ENCODE results near the gene GLYATL2.
A peak's percentile ranks its signal among the peaks of the same experiment; 100 is the strongest.

The GLYATL2 gene

GRCh38 chr11:58796333-58796732, 48.2 kb downstream of the GLYATL2 start:
- DNase-seq, result no peak

DNA sequence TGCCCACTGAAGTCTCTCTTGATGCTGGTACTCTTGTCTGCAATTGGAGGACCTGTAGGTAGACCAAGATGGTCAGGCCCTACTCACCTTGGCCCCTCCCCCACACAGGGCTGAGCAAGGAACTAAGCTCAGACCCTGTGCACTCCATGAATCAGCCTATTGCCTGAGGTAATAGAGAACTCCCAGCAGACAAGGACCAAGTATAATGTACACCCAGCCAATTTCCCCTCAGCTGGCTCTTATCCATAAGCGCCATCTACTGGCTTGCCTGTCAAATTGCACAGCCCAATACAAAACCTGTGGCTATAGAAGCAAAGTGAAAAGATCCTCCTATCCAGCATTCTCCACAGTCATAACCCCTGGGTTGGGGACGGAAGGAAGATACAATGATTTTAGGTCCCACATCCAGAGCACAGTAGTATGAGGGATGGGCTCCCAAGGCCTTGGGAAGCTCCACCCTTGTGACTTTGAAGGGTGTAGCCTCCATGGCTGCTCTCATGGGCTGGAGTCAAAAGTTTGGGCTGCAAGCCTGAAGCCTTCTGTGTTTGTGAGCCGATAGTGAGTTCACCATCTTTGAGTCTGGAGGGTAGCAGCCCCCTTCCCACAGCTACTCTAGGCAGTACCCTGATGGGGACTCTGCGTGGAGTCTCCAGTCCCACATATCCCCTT, 56.0 kb downstream of the GLYATL2 start:
- peak; percentile 40 to 56 for DNase-seq

- DNase-seq, result no peak
These were observed 56.6 kb downstream of the GLYATL2 start for GRCh38 chr11:58787903-58788302.

DNA sequence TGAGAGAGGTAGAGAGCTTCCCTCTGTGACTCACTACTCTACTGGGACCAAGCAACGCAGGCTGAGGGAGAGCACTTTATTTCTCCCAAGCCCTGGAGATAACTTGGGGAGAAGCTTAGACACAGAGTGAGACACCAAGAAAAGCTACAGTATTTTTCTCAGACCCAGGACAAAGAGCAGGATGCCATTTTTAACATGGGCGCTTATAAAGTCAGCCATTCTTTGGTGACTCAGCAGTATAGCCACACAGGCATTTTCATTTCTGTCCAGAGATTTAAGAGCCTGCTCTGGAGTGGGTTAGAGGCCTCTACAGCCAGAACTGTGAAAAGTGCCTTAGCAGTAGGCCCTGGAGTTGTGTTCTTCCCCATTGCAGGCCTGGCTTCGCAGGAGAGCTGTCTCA, 57.8 kb downstream of the GLYATL2 start:
- no peak for DNase-seq

- DNase-seq, result no peak
These were observed 59.5 kb downstream of the GLYATL2 start for GRCh38 chr11:58784995-58785394.

All from CD4-positive, alpha-beta T cell treated with Interferon alpha-2 for 1 hour (primary cell).